Cardiac fibroblast (primary cell): ENCODE data around the gene PMS1.
A peak's percentile ranks its signal among the peaks of the same experiment; 100 is the strongest.
"Not testable (repeated sequence)": the region's sequence is repeated elsewhere in the genome, so short reads cannot be mapped to it uniquely, and the experiment has no call there.

Source experiments
- DNase-seq, 2 donors: peaks; one replicate each; pipeline versions ENCODE4 v3.0.0 to v3.0.0-alpha.2; 2010; ENCODE audit warnings: low read depth in 2 of 2
- H3K4me3 ChIP-seq, 2 donors: replicated peaks in 1 of 2; 1 replicate in 1 of 2; 2 replicates in 1 of 2; pipeline ENCODE4 v1.5.1; 2011; ENCODE audit warnings: low read depth in 2 of 2, low read length in 2 of 2, mild to moderate bottlenecking in 2 of 2, moderate library complexity in 1 of 2
- TF ChIP-seq, protein P1 (sequence below): IDR thresholded peaks from one replicate; pipeline ENCODE4 v1.5.1; 2011; ENCODE audit warnings: low read depth, mild to moderate bottlenecking, low read length, inconsistent platforms

Gene PMS1

GRCh38 chr2:189830510-189830909, 46.3 kb downstream of the PMS1 start:
- no peak for DNase-seq
- H3K4me3 ChIP-seq = no peak overlapping the region
- TF ChIP-seq, protein P1, sequence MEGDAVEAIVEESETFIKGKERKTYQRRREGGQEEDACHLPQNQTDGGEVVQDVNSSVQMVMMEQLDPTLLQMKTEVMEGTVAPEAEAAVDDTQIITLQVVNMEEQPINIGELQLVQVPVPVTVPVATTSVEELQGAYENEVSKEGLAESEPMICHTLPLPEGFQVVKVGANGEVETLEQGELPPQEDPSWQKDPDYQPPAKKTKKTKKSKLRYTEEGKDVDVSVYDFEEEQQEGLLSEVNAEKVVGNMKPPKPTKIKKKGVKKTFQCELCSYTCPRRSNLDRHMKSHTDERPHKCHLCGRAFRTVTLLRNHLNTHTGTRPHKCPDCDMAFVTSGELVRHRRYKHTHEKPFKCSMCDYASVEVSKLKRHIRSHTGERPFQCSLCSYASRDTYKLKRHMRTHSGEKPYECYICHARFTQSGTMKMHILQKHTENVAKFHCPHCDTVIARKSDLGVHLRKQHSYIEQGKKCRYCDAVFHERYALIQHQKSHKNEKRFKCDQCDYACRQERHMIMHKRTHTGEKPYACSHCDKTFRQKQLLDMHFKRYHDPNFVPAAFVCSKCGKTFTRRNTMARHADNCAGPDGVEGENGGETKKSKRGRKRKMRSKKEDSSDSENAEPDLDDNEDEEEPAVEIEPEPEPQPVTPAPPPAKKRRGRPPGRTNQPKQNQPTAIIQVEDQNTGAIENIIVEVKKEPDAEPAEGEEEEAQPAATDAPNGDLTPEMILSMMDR = no peak

DNA sequence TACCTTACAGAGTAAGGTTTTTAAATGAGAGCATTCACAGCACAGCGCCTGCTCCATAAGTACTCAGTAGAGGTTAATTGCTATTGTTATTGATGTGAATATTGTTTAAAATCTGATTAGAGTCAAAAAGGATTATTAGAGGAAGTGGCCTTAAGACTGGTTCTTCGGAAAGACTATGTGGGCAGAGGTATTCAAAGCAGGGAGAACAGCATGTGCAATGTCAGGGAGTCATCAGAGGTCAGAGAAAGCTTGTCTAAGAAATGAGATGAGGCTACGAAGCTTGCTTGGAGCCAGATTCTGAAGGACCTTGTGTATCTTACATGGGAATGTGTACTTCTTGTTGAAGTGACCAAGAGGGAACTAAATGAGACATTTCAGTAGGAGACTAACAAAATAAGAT, 49.8 kb downstream of the PMS1 start:
- no peak for DNase-seq
- H3K4me3 ChIP-seq = no peak overlapping the region
- TF ChIP-seq, protein P1 = no peak

- H3K4me3 ChIP-seq, DNase-seq: not testable (repeated sequence)
Observed at GRCh38 chr2:189834642-189835041, 50.4 kb downstream of the PMS1 start.

DNA sequence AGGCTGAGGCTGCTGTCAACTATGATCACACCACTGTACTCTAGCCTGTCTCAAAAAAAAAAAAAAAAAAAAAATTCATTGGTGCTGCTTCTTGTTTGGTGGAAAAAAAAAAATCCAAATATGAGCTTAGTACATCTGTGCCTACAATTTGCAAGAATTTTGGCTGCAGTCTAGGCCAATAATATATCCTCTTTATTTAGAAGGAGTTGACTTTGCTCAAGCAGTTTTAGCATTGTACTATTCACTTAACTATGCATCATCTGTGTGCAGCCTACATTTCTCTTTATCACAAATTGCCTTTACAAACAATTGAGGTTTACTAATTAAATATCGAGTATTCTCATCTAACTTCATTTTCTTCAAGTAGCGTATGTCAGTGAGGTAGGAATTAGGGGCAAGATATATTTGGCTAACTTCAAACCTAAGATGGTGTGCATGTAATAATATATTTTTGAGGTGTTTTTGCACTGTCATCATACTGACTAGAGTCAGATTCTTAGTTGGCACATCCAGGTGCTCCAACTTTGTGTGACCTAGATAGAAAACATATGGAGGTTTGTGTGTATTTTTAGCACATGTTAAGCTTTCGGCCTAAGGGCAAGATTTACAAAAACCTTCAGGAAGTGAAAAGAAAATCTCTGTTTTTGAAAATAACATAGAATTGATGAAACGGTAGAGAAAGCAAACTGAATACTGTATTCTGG, 51.8 kb downstream of the PMS1 start:
- TF ChIP-seq, protein P1 = no peak
- no peak overlapping the region for H3K4me3 ChIP-seq
- no peak for DNase-seq

DNA sequence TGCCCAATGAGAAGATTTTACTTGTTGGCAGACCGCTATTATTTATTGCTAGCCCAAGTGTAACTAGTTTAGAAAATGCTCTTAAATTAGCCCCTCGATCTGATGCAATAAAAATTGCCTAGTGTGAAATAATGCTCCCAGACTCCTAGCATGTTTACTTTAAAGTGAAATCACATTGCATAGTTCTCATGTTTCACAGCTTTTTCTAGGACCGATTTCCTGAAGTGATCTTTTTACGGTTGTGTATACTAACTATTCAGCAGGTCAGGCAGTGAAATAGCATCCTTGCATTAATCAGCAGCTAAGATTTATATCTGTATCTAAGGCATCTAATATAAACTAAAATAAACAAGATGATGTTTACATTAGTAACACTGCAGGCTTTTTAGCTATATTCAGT, 52.4 kb downstream of the PMS1 start:
- DNase-seq = peak; percentile 64 to 73
- H3K4me3 ChIP-seq = no peak overlapping the region
- TF ChIP-seq, protein P1 = no peak

GRCh38 chr2:189837326-189837725, 53.1 kb downstream of the PMS1 start:
- TF ChIP-seq, protein P1 = no peak
- DNase-seq = no peak
- no peak overlapping the region for H3K4me3 ChIP-seq

GRCh38 chr2:189841019-189841418, 56.8 kb downstream of the PMS1 start:
- TF ChIP-seq, protein P1 = no peak
- H3K4me3 ChIP-seq = no peak overlapping the region
- no peak for DNase-seq
